Neural cell (in vitro differentiated cells): ENCODE data around the gene LRRC8E. TPM values are rescaled to one million over a fixed set of nuclear protein-coding genes. Genes with fewer than 3 reads are reported as not detected.

Experiments
- H2AFZ ChIP-seq: fragments of 200-600, 300-800 bp; sonication (generic), shearing (Covaris generic); 2 replicates; pipeline ENCODE4 v1.6.0; 2014; ENCODE audit warnings: low read depth, mild to moderate bottlenecking, antibody characterized with exemption, low read length, moderate library complexity
- H3F3A ChIP-seq: fragments of 200-600 bp; shearing (Covaris generic); 2 replicates; pipeline ENCODE4 v1.6.1; 2016; ENCODE audit warnings: mild to moderate bottlenecking, moderate library complexity, mixed read lengths, antibody characterized with exemption, low read length; ENCODE audit not compliant: insufficient read depth, poor library complexity, severe bottlenecking
- H3K27ac ChIP-seq: fragments of 200-600, 300-800 bp; sonication (generic), shearing (Covaris generic); 2 replicates; pipeline ENCODE4 v1.5.1; 2014; ENCODE audit warnings: mild to moderate bottlenecking, low read length, moderate library complexity
- H3K27me3 ChIP-seq: fragments of 300-800, 200-600 bp; sonication (generic), shearing (Covaris generic); 2 replicates; pipeline ENCODE4 v1.6.0; 2014; ENCODE audit warnings: mild to moderate bottlenecking, low read depth, low read length, moderate library complexity; ENCODE audit not compliant: insufficient read depth
- H3K36me3 ChIP-seq: fragments of 300-800, 200-600 bp; sonication (generic), shearing (Covaris generic); 2 replicates; pipeline ENCODE4 v1.5.1; 2014; ENCODE audit warnings: mild to moderate bottlenecking, antibody characterized with exemption, low read length, moderate library complexity; ENCODE audit not compliant: insufficient read depth
- H3K4me2 ChIP-seq: fragments of 300-800, 200-600 bp; sonication (generic), shearing (Covaris generic); 2 replicates; pipeline ENCODE4 v1.6.0; 2014; ENCODE audit warnings: mild to moderate bottlenecking, low read length
- H3K4me3 ChIP-seq: fragments of 300-800, 200-600 bp; sonication (generic), shearing (Covaris generic); 2 replicates; pipeline ENCODE4 v1.5.1; 2014; ENCODE audit warnings: mild to moderate bottlenecking, low read length, moderate library complexity
- H3K79me2 ChIP-seq: fragments of 200-600 bp; shearing (Covaris generic); replicated peaks from 2 replicates; pipeline ENCODE4 v1.6.0; 2014; ENCODE audit warnings: mild to moderate bottlenecking, low read length, moderate library complexity; ENCODE audit not compliant: insufficient read depth
- H3K9ac ChIP-seq: fragments of 300-800, 200-600 bp; sonication (generic), shearing (Covaris generic); 2 replicates; pipeline ENCODE4 v1.6.1; 2016; ENCODE audit warnings: mild to moderate bottlenecking, low read length, mixed read lengths
- H3K9me2 ChIP-seq: fragments of 200-600 bp; shearing (Covaris generic); 2 replicates; pipeline ENCODE4 v1.6.1; 2016; ENCODE audit warnings: mild to moderate bottlenecking, low read length, mixed read lengths; ENCODE audit not compliant: insufficient read depth
- H3K9me3 ChIP-seq: fragments of 200-600, 300-800 bp; sonication (generic), shearing (Covaris generic); 2 replicates; pipeline ENCODE4 v1.6.1; 2016; ENCODE audit warnings: mild to moderate bottlenecking, mixed run types, low read length, moderate library complexity, mixed read lengths
- H4K20me1 ChIP-seq: fragments of 200-600 bp; shearing (Covaris generic); 2 replicates; pipeline ENCODE4 v1.6.1; 2016; ENCODE audit warnings: mild to moderate bottlenecking, mixed run types; ENCODE audit not compliant: insufficient read depth
- CTCF ChIP-seq: fragments of 450-650 bp; IDR thresholded peaks from 2 replicates; pipeline ENCODE4 v1.5.1; 2014; ENCODE audit warnings: antibody characterized with exemption, mild to moderate bottlenecking, moderate library complexity; ENCODE audit not compliant: poor library complexity, severe bottlenecking
- EP300 ChIP-seq: fragments of 450-650 bp; conservative IDR thresholded peaks from 2 replicates; pipeline ENCODE4 v1.6.1; 2014; ENCODE audit warnings: antibody characterized with exemption, mild to moderate bottlenecking, moderate library complexity; ENCODE audit not compliant: poor library complexity, severe bottlenecking
- EZH2 ChIP-seq: fragments of 200-600, 300-800 bp; shearing (Covaris generic), sonication (generic); IDR thresholded peaks from 2 replicates; pipeline ENCODE4 v1.6.1; 2014; ENCODE audit warnings: antibody characterized with exemption, low read length, borderline replicate concordance, mild to moderate bottlenecking; ENCODE audit not compliant: insufficient read depth, poor library complexity, severe bottlenecking
- MXI1 ChIP-seq: fragments of 450-650 bp; conservative IDR thresholded peaks from 2 replicates; pipeline ENCODE4 v1.6.1; 2014; ENCODE audit warnings: antibody characterized with exemption, mild to moderate bottlenecking; ENCODE audit not compliant: poor library complexity, severe bottlenecking
- POLR2AphosphoS5 ChIP-seq: IDR thresholded peaks from 2 replicates; pipeline ENCODE4 v1.6.1; 2012
- RAD21 ChIP-seq: fragments of 450-650 bp; conservative IDR thresholded peaks from 2 replicates; pipeline ENCODE4 v1.6.1; 2014; ENCODE audit warnings: antibody characterized with exemption, mild to moderate bottlenecking, moderate library complexity
- SMC3 ChIP-seq: fragments of 450-650 bp; conservative IDR thresholded peaks from 2 replicates; pipeline ENCODE4 v1.6.1; 2014; ENCODE audit warnings: antibody characterized with exemption, mild to moderate bottlenecking, moderate library complexity; ENCODE audit not compliant: poor library complexity
- TAF1 ChIP-seq: IDR thresholded peaks from 2 replicates; pipeline ENCODE4 v1.6.1; 2012; ENCODE audit warnings: low read depth
- polyA plus RNA-seq: library from polyadenylated mRNA; depleted of rRNA; stranded (reverse); fragments of >200 nt; gene quantifications from 2 replicates; pipeline ENCODE4 v1.2.3, GENCODE V29; 2014
- TF ChIP-seq, protein P1 (sequence below): IDR thresholded peaks from 2 replicates; pipeline ENCODE4 v1.6.1; 2012; ENCODE audit warnings: borderline replicate concordance

The LRRC8E gene
- polyA plus RNA-seq, 1 donor from 2014 or later = not detected

- no peak for TF ChIP-seq CTCF
- peak; percentile 9 for TF ChIP-seq POLR2AphosphoS5
- Histone ChIP-seq H3K9me3 (no peaks in the 10 kb centered on the region), H3K4me3 (no peak overlapping the region), H3K9ac (no peak overlapping the region), H3K36me3 (no peaks in the 10 kb centered on the region), H3K27ac (no peak overlapping the region), H3K79me2 (peaks cover 13% of the 10 kb centered on the region), H4K20me1 (no peaks in the 10 kb centered on the region), H2AFZ (no peak overlapping the region), H3K9me2 (no peaks in the 10 kb centered on the region), H3K27me3 (no peaks in the 10 kb centered on the region), H3K4me2 (no peak overlapping the region), H3F3A (peaks cover 6% of the 10 kb centered on the region)
Observed at GRCh38 chr19:7870571-7871436, 17.5 kb upstream of the LRRC8E start.

DNA sequence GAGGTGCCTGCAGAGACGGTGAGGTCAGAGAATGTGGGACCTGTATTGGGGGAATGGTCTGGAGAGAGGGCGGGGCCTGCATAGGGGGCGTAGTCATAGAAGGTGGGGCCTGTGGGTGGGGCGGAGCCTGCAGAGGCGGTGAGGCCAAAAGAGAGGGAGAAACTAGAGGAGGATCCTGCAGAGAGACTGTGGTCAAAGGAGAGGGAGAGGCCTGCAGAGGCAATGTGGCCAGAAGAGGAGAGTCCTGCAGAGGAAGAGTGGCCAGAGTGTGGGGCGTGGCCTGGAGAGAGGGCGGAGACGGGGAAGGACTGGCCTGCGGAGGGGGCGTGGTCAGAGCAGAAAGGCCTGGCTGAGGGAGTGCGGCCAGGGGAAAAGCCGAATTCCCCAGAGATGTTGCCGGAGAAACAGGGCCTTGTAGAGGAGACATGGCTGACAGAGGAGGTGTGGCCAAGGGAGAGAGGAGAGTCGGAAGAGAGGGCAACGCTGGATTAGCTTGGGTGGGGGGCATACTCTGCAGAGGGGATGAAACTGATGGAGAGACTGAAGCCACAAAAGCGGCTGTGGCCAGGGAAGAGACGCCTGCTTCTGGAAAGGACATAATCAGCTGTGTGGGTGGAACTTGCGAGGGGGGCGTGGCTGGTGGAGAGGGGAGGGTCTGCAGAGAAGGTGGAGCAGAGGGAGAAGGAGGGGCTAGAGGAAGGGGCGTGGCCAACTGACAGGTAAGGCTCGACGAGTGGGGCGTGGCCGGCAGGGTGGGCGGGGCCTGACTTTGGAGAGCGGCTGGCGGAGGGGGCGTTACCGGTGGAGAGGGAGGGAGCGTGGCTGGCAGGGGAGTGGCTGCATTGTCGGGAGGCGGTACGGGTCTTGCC, 16.6 kb upstream of the LRRC8E start:
- peaks cover 6% of the 10 kb centered on the region for H3F3A ChIP-seq
- no peaks in the 10 kb centered on the region for H3K9me3 ChIP-seq
- H3K27ac ChIP-seq = peak overlapping the region; percentile 16
- no peaks in the 10 kb centered on the region for H4K20me1 ChIP-seq
- no peaks in the 10 kb centered on the region for H3K9me2 ChIP-seq
- H3K79me2 ChIP-seq = peaks cover 13% of the 10 kb centered on the region
- no peak overlapping the region for H3K9ac ChIP-seq
- no peaks in the 10 kb centered on the region for H3K27me3 ChIP-seq
- no peak overlapping the region for H3K4me2 ChIP-seq
- H2AFZ ChIP-seq = no peak overlapping the region
- no peaks in the 10 kb centered on the region for H3K36me3 ChIP-seq
- TF ChIP-seq EP300 (no peak), RAD21 (no peak), CTCF (no peak), SMC3 (no peak), EZH2 (no peak), POLR2AphosphoS5 (no peak), MXI1 (no peak), TAF1 (no peak)
- TF ChIP-seq, protein P1, sequence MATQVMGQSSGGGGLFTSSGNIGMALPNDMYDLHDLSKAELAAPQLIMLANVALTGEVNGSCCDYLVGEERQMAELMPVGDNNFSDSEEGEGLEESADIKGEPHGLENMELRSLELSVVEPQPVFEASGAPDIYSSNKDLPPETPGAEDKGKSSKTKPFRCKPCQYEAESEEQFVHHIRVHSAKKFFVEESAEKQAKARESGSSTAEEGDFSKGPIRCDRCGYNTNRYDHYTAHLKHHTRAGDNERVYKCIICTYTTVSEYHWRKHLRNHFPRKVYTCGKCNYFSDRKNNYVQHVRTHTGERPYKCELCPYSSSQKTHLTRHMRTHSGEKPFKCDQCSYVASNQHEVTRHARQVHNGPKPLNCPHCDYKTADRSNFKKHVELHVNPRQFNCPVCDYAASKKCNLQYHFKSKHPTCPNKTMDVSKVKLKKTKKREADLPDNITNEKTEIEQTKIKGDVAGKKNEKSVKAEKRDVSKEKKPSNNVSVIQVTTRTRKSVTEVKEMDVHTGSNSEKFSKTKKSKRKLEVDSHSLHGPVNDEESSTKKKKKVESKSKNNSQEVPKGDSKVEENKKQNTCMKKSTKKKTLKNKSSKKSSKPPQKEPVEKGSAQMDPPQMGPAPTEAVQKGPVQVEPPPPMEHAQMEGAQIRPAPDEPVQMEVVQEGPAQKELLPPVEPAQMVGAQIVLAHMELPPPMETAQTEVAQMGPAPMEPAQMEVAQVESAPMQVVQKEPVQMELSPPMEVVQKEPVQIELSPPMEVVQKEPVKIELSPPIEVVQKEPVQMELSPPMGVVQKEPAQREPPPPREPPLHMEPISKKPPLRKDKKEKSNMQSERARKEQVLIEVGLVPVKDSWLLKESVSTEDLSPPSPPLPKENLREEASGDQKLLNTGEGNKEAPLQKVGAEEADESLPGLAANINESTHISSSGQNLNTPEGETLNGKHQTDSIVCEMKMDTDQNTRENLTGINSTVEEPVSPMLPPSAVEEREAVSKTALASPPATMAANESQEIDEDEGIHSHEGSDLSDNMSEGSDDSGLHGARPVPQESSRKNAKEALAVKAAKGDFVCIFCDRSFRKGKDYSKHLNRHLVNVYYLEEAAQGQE = no peak
- peak overlapping the region; percentile 92 for H3K4me3 ChIP-seq
